Glomerular endothelial cell (primary cell): ENCODE results near the gene TMEM42. TPM values are rescaled to one million over a fixed set of nuclear protein-coding genes. Genes with fewer than 3 reads are reported as not detected.
"Not testable (repeated sequence)": the region's sequence is repeated elsewhere in the genome, so short reads cannot be mapped to it uniquely, and the experiment has no call there.

Experiments
- DNase-seq: peaks from one replicate; pipeline ENCODE4 v3.0.0-alpha.2; 2011; ENCODE audit warnings: low read depth, low spot score; ENCODE audit errors: extremely low read depth
- total RNA-seq: library from RNA; depleted of rRNA; stranded (reverse); fragments of >200 nt; gene quantifications from 2 replicates; pipeline ENCODE4 v1.2.3, GENCODE V29; 2015

The TMEM42 gene
- total RNA-seq: 14.5 and 17.1 TPM in 2 replicates

DNA sequence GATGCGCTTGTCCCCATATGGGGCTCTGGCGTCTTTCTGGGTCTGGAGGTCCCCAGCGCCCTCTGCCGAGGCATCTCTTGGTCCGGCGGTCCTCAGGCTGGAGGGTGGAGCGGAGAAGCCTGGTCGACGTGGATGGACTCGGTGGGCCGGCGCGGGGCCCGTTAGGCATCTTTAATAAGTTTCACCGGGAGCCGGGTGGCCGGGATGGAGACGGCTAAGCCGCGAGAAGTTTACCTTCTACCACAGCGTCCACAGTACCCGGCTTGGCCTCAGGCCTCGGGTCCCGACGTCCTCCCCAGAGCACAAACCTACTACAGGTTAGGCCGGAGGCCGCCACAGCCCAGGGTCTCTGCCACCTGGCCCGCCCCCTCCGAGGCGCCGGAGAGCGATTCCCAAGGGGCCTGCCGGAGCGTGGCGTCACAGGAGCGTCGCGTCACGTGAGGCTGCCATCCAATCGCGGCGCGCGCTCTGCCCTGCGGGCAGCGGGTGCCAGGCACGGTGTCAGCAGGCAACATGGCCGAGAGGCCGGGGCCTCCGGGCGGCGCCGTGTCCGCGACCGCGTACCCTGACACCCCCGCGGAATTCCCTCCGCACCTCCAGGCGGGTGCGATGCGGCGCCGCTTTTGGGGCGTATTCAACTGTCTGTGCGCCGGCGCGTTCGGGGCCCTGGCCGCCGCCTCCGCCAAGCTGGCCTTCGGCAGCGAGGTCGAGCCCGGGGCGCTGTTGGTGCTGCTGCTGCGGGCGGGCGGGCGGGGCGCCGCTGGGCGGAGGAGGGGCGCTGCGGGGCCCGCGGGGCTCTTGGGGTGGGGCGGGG is at the start of gene TMEM42:
TMEM42 (plus strand) TSS at position 501 of the 814 bp plus-strand sequence; CDS start at position 514, 13 bp downstream.
- peak; percentile 57 for DNase-seq

DNA sequence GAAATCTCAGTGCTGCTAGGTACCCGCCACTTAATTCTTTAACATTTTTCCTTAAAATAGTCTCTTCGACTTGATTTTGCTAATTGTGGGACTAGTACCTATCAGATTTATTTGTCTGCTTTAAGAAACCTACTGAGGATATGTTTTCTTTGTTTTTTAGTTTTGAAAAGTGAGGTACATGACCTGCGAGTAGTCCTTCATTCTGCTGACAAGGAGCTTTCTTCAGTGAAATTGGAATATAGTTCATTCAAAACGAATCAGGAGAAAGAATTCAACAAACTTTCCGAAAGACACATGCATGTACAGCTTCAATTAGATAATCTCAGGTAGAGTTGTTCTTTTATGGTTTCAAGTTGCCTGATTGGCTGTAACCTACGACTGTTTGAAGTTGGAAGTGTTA is 47.0 kb upstream of the TMEM42 start:
- no peak for DNase-seq

DNA sequence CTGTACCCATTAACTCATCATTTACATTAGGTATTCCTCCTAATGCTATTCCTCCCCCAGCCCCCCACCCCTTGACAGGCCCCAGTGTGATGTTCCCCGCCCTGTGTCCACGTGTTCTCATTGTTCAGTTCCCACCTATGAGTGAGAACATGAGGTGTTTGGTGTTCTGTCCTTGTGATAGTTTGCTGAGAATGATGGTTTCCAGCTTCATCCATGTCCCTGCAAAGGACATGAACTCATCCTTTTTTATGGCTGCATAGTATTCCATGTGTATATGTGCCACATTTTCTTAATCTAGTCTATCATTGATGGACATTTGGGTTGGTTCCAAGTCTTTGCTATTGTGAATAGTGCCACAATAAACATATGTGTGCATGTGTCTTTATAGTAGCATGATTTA is 45.4 kb upstream of the TMEM42 start:
- not testable (repeated sequence) for DNase-seq

DNA sequence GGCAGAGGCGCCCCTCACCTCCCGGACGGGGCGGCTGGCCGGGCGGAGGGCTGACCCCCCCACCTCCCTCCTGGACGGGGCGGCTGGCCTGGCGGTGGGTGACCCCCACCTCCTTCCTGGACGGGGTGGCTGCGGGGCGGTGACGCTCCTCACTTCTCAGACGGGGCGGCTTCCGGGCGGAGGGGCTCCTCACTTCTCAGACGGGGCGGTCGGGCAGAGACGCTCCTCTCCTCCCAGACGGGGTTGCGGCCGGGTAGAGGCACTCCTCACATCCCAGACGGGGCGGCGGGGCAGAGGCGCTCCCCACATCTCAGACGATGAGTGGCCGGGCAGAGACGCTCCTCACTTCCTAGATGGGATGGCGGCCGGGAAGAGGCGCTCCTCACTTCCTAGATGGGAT is 40.5 kb upstream of the TMEM42 start:
- not testable (repeated sequence) for DNase-seq

DNA sequence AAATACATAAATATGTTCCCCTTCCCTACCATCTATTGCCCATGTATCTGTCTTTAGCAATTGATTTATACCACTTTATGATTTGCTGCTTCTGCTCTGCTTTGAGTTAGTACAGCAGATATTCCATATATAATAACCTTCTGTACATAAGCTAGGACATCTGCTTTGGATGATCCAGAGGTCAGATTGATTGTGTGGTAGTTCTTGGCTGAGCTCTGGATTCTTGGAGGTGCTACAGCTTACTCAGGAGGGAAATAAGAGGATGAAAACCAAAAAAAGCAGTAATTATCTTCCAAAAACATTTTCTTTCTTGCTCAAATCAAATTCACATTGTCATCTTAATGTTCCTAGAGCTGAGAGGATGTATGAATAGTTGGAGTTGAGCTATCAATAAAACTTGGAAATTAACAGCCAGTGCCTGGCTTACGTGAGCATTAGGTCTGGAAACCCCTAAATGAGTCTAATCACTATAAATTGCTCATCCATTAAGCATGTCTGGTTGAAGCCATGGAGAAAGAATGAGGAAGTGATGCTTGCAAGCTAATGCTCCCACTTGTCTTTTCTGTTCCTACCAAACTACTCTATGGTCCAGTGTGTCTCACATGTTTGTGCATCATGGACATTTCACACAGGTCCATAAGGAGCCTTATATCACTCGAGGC is 36.3 kb upstream of the TMEM42 start:
- no peak for DNase-seq

DNA sequence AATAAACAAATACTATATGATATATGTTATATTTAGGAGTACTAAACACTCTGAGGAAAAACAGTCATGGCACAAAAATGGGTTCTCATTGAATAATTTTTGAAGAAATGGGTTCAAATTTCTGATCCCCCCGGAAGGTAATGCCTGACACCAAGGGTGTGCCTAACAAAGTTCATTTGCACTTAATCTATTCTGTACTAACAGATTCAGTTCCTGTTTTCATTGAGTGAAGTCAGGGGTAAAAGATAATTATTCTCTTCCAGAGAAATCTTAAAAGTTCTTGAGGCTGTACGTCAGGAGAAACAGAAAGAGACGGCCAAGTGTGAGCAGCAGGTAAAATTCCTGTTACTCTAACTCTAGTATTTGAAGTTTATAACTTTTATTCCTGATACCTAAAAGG is 34.5 kb upstream of the TMEM42 start:
- no peak for DNase-seq

DNA sequence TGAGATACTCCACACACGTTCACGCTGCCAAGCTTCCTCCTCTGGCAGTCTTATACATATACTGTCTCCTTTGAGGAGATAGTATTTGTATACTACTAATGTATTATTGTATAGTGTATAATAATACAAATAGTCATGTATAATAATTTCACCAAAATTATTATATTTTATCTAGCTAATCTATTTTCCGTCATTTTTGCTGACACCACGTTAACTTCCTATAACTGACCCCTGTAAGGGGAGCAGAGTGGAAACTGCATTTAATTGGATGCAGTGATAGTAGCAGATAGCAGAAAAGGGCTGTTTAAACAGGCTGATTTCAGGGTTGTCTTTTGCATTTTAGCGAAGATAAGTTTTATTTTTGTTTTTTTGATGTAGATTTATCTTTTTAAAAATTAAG is 30.5 kb upstream of the TMEM42 start:
- DNase-seq: no peak

DNA sequence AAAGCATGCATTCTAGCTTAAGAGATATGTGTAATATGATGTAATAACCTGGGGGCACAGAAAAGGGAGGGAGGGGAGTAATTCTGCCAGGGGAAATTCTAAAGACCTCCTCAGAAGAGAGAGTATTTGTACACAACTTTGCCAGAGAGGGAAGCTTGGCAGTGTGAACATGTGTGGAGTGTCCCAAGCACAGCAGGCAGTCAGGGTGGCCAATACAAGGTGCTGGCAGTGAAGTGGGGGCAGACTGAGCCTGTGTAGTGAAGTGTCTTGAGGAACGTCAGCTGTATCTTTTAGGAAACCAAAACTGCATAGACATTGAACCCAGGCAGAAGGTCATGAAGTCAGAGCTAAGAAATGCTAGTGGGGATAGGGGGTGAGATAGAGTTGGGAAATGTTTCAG is 29.7 kb upstream of the TMEM42 start:
- no peak for DNase-seq

DNA sequence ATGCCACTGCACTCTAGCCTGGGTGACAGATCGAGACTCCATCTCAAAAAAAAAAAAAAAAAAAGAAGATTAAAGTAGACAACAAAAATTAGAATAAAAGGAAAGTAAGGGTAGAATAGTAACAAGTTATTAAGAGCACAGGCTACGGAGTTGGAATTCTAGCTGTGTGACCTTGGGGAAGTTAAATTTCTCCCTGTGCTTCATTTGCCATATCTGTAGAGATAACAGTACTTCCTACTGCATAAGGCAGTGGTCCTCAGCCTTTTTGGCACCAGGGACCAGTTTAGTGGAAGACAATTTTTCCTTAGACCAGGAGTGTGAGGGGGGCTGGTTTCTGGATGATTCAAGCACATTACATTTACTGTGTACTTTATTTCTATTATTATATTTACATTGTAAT is 28.7 kb upstream of the TMEM42 start:
- DNase-seq: no peak

DNA sequence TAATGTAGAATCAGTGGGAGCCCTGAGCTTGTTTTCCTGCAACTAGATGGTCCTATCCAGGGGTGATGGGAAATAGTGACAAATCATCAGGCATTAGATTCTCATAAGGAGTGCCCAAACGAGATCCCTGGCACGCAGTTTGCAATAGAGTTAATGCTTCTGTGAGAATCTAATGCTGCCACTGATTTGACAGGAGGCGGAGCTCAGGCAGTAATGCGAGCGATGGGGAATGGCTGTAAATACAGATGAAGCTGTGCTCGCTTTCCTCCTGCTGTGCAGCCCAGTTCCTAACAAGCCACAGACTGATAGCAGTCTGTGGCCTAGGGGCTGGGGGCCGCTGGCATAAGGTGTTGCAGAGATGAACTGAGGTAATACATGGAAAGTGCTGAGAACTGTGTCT is 28.3 kb upstream of the TMEM42 start:
- no peak for DNase-seq

DNA sequence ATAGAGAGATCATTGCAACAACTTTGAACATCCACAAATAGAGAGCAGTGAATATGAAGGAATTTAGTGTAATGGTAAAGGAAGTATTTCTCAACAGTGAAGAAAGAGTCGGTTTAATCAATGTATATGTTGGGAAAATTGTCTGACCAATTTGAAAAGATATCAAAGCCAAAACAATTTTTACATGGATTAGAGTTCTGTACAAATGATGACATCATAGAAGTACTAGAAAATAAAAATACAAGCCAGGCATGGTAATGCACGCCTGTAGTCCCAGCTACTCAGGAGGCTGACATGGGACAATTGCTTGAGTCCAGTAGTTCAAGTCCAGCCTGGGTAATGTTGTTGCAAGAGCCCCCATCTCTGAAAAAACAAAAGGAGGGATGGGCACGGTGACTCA is 26.0 kb upstream of the TMEM42 start:
- DNase-seq: no peak

DNA sequence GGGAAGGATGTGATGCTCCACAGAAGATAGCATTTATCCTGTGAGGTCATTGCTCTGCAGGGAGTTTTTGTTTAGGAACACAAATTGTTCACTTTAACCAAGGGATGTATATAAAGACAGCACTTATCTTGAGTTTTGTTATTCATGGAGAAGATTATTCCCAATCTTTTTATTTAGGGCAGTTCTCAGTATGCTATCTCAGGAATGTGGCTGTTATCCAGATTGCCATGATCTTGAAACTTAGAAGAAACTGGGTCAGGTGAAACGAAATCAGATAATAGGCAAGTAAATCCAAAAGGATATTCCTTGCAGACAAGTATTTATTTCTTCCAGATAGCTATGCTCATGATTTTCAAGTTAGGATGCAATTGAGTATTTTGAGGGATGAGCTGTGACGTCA is 19.3 kb upstream of the TMEM42 start:
- no peak for DNase-seq

DNA sequence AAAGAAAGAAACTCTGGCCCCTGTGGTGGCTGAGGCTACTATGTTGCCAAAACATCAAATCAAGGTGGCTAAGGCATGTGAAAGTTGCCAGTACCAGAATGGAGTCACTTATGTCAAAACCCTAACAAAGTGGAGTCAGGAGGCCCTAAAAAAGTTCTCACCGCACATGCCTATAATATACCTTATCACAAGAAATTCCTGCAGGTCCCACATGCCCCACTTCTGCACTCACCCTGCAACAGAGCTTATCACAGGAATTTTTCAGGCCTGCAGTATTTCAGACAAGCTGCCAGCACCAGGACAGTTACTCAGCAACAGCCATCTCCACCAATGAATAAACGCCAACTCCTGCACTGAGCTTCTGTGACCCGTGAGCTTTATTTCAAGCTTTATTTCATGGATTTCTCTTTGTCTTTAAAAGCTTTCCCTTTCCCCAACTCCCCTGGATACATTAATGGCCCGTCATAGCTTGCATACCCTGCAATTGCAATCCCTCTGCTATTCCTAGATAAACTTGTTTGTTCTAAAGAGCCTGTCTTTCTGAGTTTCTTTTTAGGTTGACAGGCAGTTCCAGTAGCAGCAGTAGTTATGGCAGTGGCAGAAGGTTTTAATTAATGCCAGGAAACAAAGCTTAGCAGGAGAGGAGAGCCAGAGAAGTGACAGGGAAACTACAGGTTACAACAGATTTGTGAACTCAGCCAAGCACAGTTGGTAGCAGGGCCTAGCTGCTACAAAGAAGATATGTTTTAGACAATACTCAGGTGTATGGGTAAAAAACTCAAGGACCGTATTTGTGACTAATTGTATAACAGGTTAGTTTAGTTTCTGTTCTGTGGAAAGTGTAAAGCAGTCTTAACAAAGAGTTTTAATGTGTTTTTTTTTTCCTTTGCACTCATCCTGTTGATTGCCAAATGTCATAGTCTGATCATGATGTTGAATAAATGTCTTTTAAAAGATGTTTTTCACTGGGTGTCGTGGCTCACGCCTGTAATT is 15.9 kb upstream of the TMEM42 start:
- no peak for DNase-seq

DNA sequence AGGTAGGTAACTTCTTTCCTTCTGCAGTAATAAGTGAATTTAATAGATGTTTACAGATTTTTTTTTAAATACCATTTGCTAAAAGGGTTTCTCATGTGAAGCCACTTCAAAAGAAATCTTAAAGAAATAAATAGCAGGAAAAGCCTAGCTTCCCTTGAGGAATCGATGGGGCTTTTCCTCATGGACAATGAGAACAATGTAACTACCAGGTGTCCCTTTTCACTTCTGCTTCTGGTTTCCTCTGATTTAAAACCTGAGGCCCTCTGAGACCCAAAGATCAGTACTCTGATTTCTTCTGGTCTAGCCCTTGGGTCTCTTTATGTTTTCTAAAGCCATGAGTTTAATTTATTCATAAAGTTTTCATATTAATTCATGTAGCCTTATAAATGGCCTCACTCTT is 13.1 kb upstream of the TMEM42 start:
- no peak for DNase-seq

DNA sequence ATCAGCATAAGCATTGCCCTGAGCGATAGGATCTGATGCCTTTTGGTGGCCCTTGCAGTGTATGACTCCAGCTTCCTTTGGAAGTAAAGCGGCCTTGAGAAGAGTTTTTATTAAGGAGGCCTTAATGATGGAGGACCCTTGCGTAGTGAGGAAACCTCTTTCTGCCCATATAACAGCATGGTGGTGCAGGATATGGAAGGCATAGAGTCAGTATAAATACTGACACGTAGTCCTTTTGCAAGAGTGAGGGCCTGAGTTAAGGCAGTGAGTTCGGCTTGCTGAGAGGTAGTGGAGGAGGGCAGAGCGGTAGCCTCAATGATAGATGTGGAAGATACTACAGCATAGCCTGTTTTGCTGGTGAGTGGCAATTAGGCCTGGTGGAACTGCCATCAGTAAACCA is 5.0 kb upstream of the TMEM42 start:
- not testable (repeated sequence) for DNase-seq

DNA sequence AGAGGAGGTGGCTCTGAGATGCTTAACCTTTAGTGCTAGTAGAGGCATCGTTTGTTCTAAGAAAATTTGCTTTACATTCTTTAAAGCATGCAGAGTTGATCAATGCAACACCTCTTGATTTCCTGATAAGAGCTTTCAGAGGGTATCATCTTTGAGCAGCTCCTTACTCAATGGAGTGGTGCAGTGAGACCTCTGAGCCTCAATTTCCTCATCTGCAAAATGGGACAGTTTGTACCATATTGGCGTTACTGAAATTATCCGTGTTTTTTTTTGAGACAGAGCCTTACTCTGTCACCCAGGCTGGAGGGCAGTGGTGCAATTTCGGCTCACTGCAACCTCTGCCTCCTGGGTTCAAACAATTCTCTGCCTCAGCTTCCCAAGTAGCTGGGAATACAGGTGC is 1.6 kb upstream of the TMEM42 start:
- no peak for DNase-seq

DNA sequence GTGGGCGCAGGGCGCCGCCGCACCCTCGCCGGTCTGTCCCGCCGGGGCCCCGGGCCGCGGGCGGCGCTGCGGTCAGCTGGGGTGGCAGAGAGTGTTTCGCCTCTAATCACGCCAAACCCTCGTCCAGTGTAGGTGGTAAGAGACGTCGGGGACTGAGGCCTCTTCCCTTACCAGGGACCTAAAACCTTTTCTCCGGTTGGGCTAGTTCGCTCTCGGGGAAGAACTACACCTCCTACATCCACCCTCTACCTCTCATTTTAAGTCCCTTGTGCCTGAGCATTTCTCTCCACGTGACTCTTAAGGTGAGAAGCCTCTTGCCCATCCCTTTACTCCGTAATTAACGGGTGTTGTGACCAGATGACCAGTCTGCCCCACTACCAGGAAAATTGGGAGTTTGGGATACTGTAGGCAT is 520 bp downstream of the TMEM42 start:
- no peak for DNase-seq

DNA sequence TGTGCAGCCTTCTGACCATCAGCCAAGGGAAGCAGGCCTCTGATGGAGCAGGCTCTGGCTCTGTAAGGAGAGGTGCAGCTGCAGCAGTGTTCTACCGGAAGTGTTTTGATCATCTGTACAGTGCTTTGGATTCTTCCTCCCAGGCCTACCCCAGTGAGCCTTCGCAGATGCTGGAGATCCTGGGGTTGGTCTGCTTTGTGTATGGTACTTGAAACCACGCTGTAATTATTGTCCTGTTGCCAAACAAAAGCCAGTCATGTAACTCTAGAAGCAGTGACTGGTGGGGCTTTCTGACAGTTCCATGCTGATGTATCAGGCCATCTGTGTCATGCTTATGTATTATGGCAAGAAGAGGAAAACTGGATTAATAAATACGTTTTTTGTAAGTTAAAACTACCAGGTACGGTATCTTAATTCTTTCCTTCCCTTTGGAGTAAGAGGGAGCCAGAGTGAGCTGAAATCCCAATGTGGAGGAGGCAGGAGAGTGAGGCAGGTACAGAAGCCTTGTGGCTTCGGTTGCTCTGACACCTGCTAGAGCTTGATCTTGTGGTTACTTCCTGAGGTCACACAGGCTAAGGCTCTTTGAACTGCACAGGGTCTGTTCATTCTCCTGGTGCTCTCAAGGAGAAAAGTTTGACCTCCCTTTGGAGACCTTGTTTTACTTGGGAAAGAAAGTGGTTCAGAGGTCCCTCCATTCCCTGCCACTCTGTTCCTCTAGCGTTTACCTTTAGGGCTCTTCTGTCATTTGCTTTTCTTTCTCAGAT is 3.7 kb downstream of the TMEM42 start:
- no peak for DNase-seq

DNA sequence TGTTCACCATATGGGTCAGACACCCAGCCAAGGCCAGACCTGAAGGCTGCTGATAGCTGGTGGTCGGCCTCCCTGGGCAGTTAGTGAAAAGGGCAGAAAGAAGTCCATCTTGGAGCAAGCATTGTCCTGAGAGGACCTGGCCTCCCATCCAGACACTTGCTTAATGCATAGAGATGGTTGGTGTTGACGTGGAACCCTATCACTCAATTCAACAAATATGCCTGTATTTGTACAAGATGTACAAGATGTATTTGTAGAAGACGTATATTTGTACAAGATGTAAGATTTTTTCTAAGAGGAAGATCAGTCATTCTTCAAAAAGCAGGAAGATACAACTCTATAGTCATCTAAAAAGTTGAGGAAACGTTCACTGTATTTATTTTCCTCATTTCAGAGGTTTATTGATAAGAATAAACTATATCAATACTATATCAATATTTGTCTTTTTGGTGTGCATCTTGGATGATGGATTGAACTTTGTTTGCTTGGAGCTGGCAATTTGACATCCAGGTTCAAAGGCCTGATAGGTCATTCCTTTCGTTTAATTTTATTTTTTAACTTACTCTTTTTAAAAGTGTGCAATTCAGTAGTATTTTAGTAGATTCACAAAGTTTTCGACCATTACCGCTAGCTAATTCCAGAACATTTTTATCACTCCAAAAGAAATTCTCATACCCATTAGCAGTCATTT is 5.9 kb downstream of the TMEM42 start:
- DNase-seq: no peak
